Uterus (tissue), 2 donors: ENCODE data around the gene NRXN3.

Experiments used
- POLR2A ChIP-seq, 2 donors: fragments of 450-650 bp; IDR thresholded peaks; one replicate each; pipeline ENCODE4 v1.6.1; 2016; ENCODE audit warnings: antibody characterized with exemption in 2 of 2, mild to moderate bottlenecking in 1 of 2, moderate library complexity in 1 of 2
- TF ChIP-seq, protein P1 (sequence below), 4 experiments: fragments of 200-600 bp in 2 of 4; fragments of 450-650 bp in 2 of 4; sonication (generic) in 2 of 4; IDR thresholded peaks; one replicate each; pipeline ENCODE4 v1.5.1; 2016 to 2019; ENCODE audit warnings: antibody characterized with exemption in 4 of 4, mild to moderate bottlenecking in 2 of 4, moderate library complexity in 1 of 4

DNA sequence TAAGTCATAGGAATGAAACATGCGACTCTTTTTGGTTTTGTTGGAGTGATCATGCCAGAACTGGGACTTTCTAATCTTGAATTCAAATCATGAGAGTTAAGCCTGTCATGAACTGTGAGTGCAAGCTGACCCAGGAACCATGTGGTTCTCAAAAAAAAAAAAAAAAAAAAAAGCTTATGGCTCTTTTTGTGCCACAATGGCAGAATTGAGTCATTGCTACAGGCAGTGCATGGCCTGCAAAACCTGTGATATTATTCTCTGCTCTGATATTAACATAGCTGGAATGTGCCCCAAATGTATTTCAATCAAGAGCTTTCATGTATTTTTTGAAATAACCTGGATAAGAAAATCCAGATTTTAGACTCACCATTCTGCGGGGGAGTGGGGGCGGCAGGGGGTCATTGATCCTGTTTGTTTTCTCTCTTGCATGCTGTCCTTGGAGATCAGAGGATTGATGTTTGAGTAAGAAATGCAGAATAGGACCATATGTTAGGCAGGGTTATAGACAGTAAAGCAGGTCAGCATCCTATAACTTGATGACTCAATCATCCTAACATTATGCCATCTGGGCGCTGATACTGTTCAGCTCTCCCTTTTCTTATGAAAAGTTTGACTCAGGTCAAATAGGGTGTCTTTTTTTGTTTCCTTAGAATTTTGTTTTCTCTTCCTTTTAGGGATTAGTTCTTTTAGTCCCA is 1243.7 kb downstream of the NRXN3 start:
- no peak for TF ChIP-seq POLR2A (IDR thresholded peaks at IDR 0.05)
- TF ChIP-seq, protein P1, sequence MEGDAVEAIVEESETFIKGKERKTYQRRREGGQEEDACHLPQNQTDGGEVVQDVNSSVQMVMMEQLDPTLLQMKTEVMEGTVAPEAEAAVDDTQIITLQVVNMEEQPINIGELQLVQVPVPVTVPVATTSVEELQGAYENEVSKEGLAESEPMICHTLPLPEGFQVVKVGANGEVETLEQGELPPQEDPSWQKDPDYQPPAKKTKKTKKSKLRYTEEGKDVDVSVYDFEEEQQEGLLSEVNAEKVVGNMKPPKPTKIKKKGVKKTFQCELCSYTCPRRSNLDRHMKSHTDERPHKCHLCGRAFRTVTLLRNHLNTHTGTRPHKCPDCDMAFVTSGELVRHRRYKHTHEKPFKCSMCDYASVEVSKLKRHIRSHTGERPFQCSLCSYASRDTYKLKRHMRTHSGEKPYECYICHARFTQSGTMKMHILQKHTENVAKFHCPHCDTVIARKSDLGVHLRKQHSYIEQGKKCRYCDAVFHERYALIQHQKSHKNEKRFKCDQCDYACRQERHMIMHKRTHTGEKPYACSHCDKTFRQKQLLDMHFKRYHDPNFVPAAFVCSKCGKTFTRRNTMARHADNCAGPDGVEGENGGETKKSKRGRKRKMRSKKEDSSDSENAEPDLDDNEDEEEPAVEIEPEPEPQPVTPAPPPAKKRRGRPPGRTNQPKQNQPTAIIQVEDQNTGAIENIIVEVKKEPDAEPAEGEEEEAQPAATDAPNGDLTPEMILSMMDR (IDR thresholded peaks at IDR 0.05), result no peak
